Measurements from ENCODE around the gene ZNF804B.

DNA sequence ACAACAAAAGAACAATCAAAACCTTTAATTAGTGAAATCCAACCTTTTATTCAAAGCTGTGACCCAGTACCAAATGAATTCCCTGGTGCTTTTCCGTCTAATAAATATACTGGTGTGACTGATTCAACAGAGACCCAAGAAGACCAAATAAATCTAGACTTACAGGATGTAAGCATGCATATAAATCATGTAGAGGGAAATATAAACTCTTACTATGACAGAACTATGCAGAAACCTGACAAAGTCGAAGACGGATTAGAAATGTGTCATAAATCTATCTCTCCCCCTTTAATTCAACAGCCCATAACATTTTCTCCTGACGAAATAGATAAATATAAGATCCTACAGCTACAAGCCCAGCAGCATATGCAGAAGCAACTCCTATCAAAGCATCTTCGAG lies 576.6 kb downstream of the ZNF804B start:
- TF ChIP-seq POLR2AphosphoS5 (IDR thresholded peaks at IDR 0.05) (no peak), POLR2A (IDR thresholded peaks at IDR 0.05) (no peak)
- TF ChIP-seq, protein P1, sequence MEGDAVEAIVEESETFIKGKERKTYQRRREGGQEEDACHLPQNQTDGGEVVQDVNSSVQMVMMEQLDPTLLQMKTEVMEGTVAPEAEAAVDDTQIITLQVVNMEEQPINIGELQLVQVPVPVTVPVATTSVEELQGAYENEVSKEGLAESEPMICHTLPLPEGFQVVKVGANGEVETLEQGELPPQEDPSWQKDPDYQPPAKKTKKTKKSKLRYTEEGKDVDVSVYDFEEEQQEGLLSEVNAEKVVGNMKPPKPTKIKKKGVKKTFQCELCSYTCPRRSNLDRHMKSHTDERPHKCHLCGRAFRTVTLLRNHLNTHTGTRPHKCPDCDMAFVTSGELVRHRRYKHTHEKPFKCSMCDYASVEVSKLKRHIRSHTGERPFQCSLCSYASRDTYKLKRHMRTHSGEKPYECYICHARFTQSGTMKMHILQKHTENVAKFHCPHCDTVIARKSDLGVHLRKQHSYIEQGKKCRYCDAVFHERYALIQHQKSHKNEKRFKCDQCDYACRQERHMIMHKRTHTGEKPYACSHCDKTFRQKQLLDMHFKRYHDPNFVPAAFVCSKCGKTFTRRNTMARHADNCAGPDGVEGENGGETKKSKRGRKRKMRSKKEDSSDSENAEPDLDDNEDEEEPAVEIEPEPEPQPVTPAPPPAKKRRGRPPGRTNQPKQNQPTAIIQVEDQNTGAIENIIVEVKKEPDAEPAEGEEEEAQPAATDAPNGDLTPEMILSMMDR (IDR thresholded peaks at IDR 0.05) = no peak

All from breast epithelium (tissue), 3 donors.